Ammon's horn (tissue), 1 donor: ENCODE results near the gene SOS1.
"Not testable (repeated sequence)": the region's sequence is repeated elsewhere in the genome, so short reads cannot be mapped to it uniquely, and the experiment has no call there.

Experiments
- DNase-seq: peaks from one replicate; pipeline ENCODE4 v3.0.0-alpha.2; 2016; ENCODE audit warnings: low spot score

SOS1 gene

GRCh38 chr2:38968021-38968420 is 152.8 kb downstream of the SOS1 start:
- DNase-seq, result no peak

- DNase-seq, result no peak
These were observed 154.2 kb downstream of the SOS1 start for GRCh38 chr2:38966678-38967077.

GRCh38 chr2:38966006-38966405 is 154.8 kb downstream of the SOS1 start:
- DNase-seq, result no peak

- DNase-seq, result no peak
These were observed 160.1 kb downstream of the SOS1 start for GRCh38 chr2:38960609-38961320.

GRCh38 chr2:38959938-38960608 is 160.8 kb downstream of the SOS1 start:
- DNase-seq, result peak; percentile 64

GRCh38 chr2:38959466-38959865 is 161.4 kb downstream of the SOS1 start:
- DNase-seq, result no peak

- DNase-seq, result no peak
These were observed 162.9 kb downstream of the SOS1 start for GRCh38 chr2:38957972-38958371.

- no peak for DNase-seq
These were observed 169.1 kb downstream of the SOS1 start for GRCh38 chr2:38951766-38952165.

- DNase-seq, result no peak
These were observed 171.9 kb downstream of the SOS1 start for GRCh38 chr2:38948995-38949394.

GRCh38 chr2:38948387-38948882 is 172.4 kb downstream of the SOS1 start:
- DNase-seq, result no peak

GRCh38 chr2:38947241-38948239 is 173.3 kb downstream of the SOS1 start:
- DNase-seq, result peak; percentile 82

GRCh38 chr2:38945911-38946310 is 174.9 kb downstream of the SOS1 start:
- no peak for DNase-seq

GRCh38 chr2:38945372-38945771 is 175.5 kb downstream of the SOS1 start:
- no peak for DNase-seq

GRCh38 chr2:38943784-38944183 is 177.1 kb downstream of the SOS1 start:
- DNase-seq, result no peak

- DNase-seq, result no peak
These were observed 180.1 kb downstream of the SOS1 start for GRCh38 chr2:38940746-38941145.

GRCh38 chr2:38937548-38937947 is 183.3 kb downstream of the SOS1 start:
- DNase-seq, result no peak

- not testable (repeated sequence) for DNase-seq
These were observed 184.3 kb downstream of the SOS1 start for GRCh38 chr2:38936516-38936915.

GRCh38 chr2:38935568-38936172 is 185.2 kb downstream of the SOS1 start:
- no peak for DNase-seq

- no peak for DNase-seq
These were observed 186.1 kb downstream of the SOS1 start for GRCh38 chr2:38934742-38935141.

- DNase-seq, result peak; percentile 8
These were observed 187.2 kb downstream of the SOS1 start for GRCh38 chr2:38933653-38934052.

- no peak for DNase-seq
These were observed 188.3 kb downstream of the SOS1 start for GRCh38 chr2:38932586-38932985.
